GM23338 (cell line): Measurements from ENCODE around the gene RCL1. TPM values are rescaled to one million over a fixed set of nuclear protein-coding genes. Genes with fewer than 3 reads are reported as not detected.

Experiments
- ATAC-seq: fragments of 200-7000 bp; cut with Tn5 transposase; 3 replicates; pipeline ENCODE4 v1.9.1; 2020
- DNase-seq: peaks from one replicate; pipeline ENCODE4 v3.0.0-alpha.2; 2015; ENCODE audit warnings: low spot score
- H2AFZ ChIP-seq: fragments of 200-600 bp; sonication (generic); 2 replicates; pipeline ENCODE4 v1.8.0; 2016; ENCODE audit warnings: antibody characterized with exemption, mild to moderate bottlenecking, moderate library complexity
- H3F3A ChIP-seq: fragments of 200-600 bp; sonication (generic); replicated peaks from 2 replicates; pipeline ENCODE4 v1.8.0; 2017; ENCODE audit warnings: antibody characterized with exemption, mixed run types, low read depth
- H3K27ac ChIP-seq: fragments of 200-600 bp; sonication (generic); 2 replicates; pipeline ENCODE4 v1.6.1; 2016; ENCODE audit warnings: low read depth
- H3K27me3 ChIP-seq: fragments of 200-600 bp; sonication (generic); 2 replicates; pipeline ENCODE4 v1.8.0; 2016; ENCODE audit warnings: mild to moderate bottlenecking, mixed run types, moderate library complexity; ENCODE audit not compliant: insufficient read depth
- H3K36me3 ChIP-seq: fragments of 200-600 bp; sonication (generic); 2 replicates; pipeline ENCODE4 v1.8.0; 2016; ENCODE audit warnings: mild to moderate bottlenecking; ENCODE audit not compliant: insufficient read depth
- H3K4me1 ChIP-seq: fragments of 200-600 bp; sonication (generic); 2 replicates; pipeline ENCODE4 v1.8.0; 2016; ENCODE audit warnings: mild to moderate bottlenecking, moderate library complexity; ENCODE audit not compliant: insufficient read depth
- H3K4me2 ChIP-seq: fragments of 200-600 bp; sonication (generic); 2 replicates; pipeline ENCODE4 v1.7.1; 2017; ENCODE audit warnings: mixed run types
- H3K4me3 ChIP-seq: fragments of 200-600 bp; sonication (generic); 2 replicates; pipeline ENCODE4 v1.6.1; 2016; ENCODE audit warnings: mixed run types
- H3K79me2 ChIP-seq: fragments of 200-600 bp; sonication (generic); replicated peaks from 2 replicates; pipeline ENCODE4 v1.8.0; 2017; ENCODE audit warnings: mild to moderate bottlenecking; ENCODE audit not compliant: insufficient read depth
- H3K9me2 ChIP-seq: fragments of 200-600 bp; sonication (generic); 2 replicates; pipeline ENCODE4 v1.8.0; 2017; ENCODE audit not compliant: insufficient read depth
- H4K20me1 ChIP-seq: fragments of 200-600 bp; sonication (generic); replicated peaks from 2 replicates; pipeline ENCODE4 v1.8.0; 2017; ENCODE audit warnings: mild to moderate bottlenecking; ENCODE audit not compliant: insufficient read depth
- H3K27ac Mint-ChIP-seq: 2 replicates; pipeline ENCODE4 v1.8.0; 2020; ENCODE audit warnings: inconsistent platforms, mild to moderate bottlenecking, moderate library complexity, mixed read lengths
- H3K27me3 Mint-ChIP-seq: 3 replicates; pipeline ENCODE4 v1.8.0; 2022; ENCODE audit warnings: low read depth, mild to moderate bottlenecking, moderate library complexity, mixed read lengths, inconsistent platforms; ENCODE audit not compliant: insufficient read depth, poor library complexity
- H3K36me3 Mint-ChIP-seq: 3 replicates; pipeline ENCODE4 v1.8.0; 2021; ENCODE audit warnings: low read depth, mild to moderate bottlenecking, inconsistent platforms, moderate library complexity, mixed read lengths
- H3K4me1 Mint-ChIP-seq: 3 replicates; pipeline ENCODE4 v1.8.0; 2020; ENCODE audit warnings: mild to moderate bottlenecking, inconsistent platforms, mixed read lengths
- H3K4me3 Mint-ChIP-seq: 3 replicates; pipeline ENCODE4 v1.8.0; 2021; ENCODE audit warnings: moderate library complexity, mild to moderate bottlenecking, inconsistent platforms, mixed read lengths
- H3K9me3 Mint-ChIP-seq: 3 replicates; pipeline ENCODE4 v1.8.0; 2020; ENCODE audit warnings: moderate library complexity, mild to moderate bottlenecking, inconsistent platforms, mixed read lengths
- EZH2 ChIP-seq: fragments of 200-600 bp; sonication (generic); IDR thresholded peaks from one replicate; pipeline ENCODE4 v1.8.0; 2017; ENCODE audit warnings: antibody characterized with exemption, mild to moderate bottlenecking, low read depth; ENCODE audit not compliant: unreplicated experiment
- EZH2phosphoT487 ChIP-seq: fragments of 200-600 bp; sonication (generic); IDR thresholded peaks from one replicate; pipeline ENCODE4 v1.8.1; 2018; ENCODE audit warnings: antibody characterized with exemption; ENCODE audit not compliant: unreplicated experiment
- NANOG ChIP-seq: IDR thresholded peaks from 2 replicates; pipeline ENCODE4 v1.6.1; 2016; ENCODE audit warnings: antibody characterized with exemption, borderline replicate concordance
- POLR2AphosphoS5 ChIP-seq: IDR thresholded peaks from 2 replicates; pipeline ENCODE4 v1.6.1; 2016; ENCODE audit warnings: antibody characterized with exemption, low read depth
- STAT1 ChIP-seq: IDR thresholded peaks from one replicate; pipeline ENCODE4 v1.6.1; 2016; ENCODE audit warnings: antibody characterized with exemption; ENCODE audit not compliant: unreplicated experiment
- polyA plus RNA-seq: library from polyadenylated mRNA; unstranded; fragments of >200 nt; fragmentation: Nextera tagmentation; extraction: Ambion mirVana; gene quantifications from 2 replicates; pipeline ENCODE4 v1.2.1, GENCODE V29; 2016
- total RNA-seq: library from RNA; depleted of rRNA; stranded (reverse); fragments of >200 nt; shearing (Covaris generic); gene quantifications from 2 replicates; pipeline ENCODE4 v1.2.3, GENCODE V29; 2014
- TF ChIP-seq, protein P1 (sequence below): fragments of 250-450 bp; sonication (Bioruptor Pico); IDR thresholded peaks from 2 replicates; pipeline ENCODE4 v1.5.0; 2020; ENCODE audit warnings: mild to moderate bottlenecking, moderate library complexity

The RCL1 gene
- total and polyA plus RNA-seq, 2 experiments from 2014 or later, result 19.3 to 41.2 TPM

DNA sequence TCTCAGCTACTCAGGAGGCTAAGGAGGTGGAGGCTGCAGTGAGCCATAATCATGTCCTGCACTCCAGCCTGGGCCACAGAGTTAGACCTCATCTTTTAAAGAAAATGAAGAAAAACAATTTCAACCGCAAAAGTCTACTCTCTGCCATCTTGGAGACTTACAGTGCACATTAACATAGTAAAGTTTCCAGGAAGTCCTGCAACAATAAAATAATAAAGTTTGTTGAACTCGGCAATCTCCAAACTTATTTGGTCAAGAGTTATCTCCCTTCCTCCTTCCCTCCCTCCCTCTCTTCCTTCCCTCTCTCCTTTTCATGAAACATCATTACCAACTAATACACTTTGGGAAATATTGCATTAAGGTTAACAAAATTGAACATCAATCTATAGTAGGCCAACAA, 98.2 kb downstream of the RCL1 start (continued):
- TF ChIP-seq, protein P1, sequence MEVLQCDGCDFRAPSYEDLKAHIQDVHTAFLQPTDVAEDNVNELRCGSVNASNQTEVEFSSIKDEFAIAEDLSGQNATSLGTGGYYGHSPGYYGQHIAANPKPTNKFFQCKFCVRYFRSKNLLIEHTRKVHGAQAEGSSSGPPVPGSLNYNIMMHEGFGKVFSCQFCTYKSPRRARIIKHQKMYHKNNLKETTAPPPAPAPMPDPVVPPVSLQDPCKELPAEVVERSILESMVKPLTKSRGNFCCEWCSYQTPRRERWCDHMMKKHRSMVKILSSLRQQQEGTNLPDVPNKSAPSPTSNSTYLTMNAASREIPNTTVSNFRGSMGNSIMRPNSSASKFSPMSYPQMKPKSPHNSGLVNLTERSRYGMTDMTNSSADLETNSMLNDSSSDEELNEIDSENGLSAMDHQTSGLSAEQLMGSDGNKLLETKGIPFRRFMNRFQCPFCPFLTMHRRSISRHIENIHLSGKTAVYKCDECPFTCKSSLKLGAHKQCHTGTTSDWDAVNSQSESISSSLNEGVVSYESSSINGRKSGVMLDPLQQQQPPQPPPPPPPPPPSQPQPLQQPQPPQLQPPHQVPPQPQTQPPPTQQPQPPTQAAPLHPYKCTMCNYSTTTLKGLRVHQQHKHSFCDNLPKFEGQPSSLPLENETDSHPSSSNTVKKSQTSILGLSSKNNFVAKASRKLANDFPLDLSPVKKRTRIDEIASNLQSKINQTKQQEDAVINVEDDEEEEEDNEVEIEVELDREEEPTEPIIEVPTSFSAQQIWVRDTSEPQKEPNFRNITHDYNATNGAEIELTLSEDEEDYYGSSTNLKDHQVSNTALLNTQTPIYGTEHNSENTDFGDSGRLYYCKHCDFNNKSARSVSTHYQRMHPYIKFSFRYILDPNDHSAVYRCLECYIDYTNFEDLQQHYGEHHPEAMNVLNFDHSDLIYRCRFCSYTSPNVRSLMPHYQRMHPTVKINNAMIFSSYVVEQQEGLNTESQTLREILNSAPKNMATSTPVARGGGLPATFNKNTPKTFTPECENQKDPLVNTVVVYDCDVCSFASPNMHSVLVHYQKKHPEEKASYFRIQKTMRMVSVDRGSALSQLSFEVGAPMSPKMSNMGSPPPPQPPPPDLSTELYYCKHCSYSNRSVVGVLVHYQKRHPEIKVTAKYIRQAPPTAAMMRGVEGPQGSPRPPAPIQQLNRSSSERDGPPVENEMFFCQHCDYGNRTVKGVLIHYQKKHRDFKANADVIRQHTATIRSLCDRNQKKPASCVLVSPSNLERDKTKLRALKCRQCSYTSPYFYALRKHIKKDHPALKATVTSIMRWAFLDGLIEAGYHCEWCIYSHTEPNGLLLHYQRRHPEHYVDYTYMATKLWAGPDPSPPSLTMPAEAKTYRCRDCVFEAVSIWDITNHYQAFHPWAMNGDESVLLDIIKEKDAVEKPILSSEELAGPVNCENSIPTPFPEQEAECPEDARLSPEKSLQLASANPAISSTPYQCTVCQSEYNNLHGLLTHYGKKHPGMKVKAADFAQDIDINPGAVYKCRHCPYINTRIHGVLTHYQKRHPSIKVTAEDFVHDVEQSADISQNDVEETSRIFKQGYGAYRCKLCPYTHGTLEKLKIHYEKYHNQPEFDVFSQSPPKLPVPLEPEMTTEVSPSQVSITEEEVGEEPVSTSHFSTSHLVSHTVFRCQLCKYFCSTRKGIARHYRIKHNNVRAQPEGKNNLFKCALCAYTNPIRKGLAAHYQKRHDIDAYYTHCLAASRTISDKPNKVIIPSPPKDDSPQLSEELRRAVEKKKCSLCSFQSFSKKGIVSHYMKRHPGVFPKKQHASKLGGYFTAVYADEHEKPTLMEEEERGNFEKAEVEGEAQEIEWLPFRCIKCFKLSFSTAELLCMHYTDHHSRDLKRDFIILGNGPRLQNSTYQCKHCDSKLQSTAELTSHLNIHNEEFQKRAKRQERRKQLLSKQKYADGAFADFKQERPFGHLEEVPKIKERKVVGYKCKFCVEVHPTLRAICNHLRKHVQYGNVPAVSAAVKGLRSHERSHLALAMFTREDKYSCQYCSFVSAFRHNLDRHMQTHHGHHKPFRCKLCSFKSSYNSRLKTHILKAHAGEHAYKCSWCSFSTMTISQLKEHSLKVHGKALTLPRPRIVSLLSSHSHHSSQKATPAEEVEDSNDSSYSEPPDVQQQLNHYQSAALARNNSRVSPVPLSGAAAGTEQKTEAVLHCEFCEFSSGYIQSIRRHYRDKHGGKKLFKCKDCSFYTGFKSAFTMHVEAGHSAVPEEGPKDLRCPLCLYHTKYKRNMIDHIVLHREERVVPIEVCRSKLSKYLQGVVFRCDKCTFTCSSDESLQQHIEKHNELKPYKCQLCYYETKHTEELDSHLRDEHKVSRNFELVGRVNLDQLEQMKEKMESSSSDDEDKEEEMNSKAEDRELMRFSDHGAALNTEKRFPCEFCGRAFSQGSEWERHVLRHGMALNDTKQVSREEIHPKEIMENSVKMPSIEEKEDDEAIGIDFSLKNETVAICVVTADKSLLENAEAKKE (CRISPR knock-in tag), result no peak
- no peak for TF ChIP-seq EZH2phosphoT487

DNA sequence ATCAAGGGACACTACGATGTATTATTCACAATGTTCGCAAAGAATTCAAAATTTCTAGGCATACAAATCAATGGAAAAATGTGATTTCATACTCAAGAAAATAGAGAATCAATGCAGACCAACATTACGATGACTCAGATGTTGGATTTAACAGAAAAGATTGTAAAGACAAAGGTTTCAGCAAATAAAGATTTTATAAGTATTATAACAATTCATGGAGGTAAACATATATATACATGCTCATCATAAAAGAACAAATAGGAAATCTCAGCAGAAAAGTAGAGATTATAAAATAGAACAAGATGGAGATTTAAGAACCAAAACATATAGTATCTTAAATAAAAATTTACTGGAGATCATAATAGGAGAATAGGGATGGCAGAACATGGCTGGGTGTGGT, 98.9 kb downstream of the RCL1 start:
- no peak for ATAC-seq

DNA sequence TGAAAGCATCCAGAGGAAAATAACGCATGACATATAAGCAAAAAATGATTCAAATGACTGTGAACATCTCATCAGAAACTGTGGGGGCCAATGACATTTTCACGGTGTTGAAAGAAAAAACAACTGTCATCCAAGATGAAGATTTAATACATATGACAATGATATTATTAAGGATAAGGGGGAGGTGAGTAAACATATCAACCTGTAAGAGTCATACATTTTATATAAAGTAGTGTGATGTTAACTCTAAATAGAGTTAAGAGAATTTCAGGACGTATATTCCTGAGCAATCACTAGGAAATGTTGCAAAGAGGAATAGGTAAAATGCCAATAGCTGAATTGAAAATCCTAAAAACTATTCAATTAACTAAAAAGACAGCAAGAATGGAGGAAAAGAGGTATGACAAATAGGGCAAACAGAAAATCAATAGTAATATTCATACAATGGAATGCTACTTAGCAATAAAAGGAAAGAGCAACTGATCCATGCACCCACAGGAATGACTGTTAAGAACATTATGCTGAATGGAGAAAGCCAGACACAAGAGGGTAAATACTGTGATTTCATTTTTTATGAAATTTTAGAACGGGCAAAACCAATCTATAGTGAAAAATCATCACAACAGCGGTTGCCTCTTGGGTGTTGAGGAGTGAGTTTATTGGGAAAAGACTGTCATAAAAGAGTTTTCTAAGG, 99.9 kb downstream of the RCL1 start:
- peaks cover 3% of the 10 kb centered on the region; the same call in 1 of the 2 replicates for H3K9me2 ChIP-seq
- Mint-ChIP-seq H3K4me1 (no peaks in the 10 kb centered on the region), H3K27me3 (no peaks in the 10 kb centered on the region), H3K9me3 (no peaks in the 10 kb centered on the region; the same call in 2 of the 3 replicates), H3K4me3 (no peak overlapping the region), H3K36me3 (no peaks in the 10 kb centered on the region), H3K27ac (no peak overlapping the region)
- H3F3A ChIP-seq, result no peaks in the 10 kb centered on the region
- no peaks in the 10 kb centered on the region for H4K20me1 ChIP-seq
- no peak overlapping the region for H3K4me3 ChIP-seq
- H3K27ac ChIP-seq, result no peak overlapping the region
- no peak overlapping the region for H2AFZ ChIP-seq
- no peaks in the 10 kb centered on the region for H3K4me1 ChIP-seq
- H3K79me2 ChIP-seq, result no peaks in the 10 kb centered on the region
- TF ChIP-seq POLR2AphosphoS5 (no peak), NANOG (no peak), EZH2 (no peak), STAT1 (no peak)
- ATAC-seq, result no peak
- H3K4me2 ChIP-seq, result no peak overlapping the region
- no peak for DNase-seq
- no peaks in the 10 kb centered on the region for H3K27me3 ChIP-seq
- H3K36me3 ChIP-seq, result no peaks in the 10 kb centered on the region

More for the DNA sequence above, 98.9 kb downstream of the RCL1 start:
- no peaks in the 10 kb centered on the region for H3K27me3 ChIP-seq
- H3K4me1 ChIP-seq, result peaks cover 4% of the 10 kb centered on the region
- Mint-ChIP-seq H3K4me3 (no peak overlapping the region), H3K27ac (no peak overlapping the region), H3K4me1 (no peaks in the 10 kb centered on the region), H3K36me3 (no peaks in the 10 kb centered on the region), H3K27me3 (no peaks in the 10 kb centered on the region), H3K9me3 (no peaks in the 10 kb centered on the region; the same call in 2 of the 3 replicates)
- H3K27ac ChIP-seq, result no peak overlapping the region
- DNase-seq, result no peak
- H3K9me2 ChIP-seq, result peaks cover 4% of the 10 kb centered on the region; the same call in 1 of the 2 replicates
- H3K79me2 ChIP-seq, result no peaks in the 10 kb centered on the region
- no peaks in the 10 kb centered on the region for H3F3A ChIP-seq
- TF ChIP-seq EZH2phosphoT487, result no peak
- no peak for TF ChIP-seq NANOG
- no peak overlapping the region for H3K4me2 ChIP-seq
- H3K36me3 ChIP-seq, result no peaks in the 10 kb centered on the region
- H3K4me3 ChIP-seq, result no peak overlapping the region
- no peaks in the 10 kb centered on the region for H4K20me1 ChIP-seq
- no peak overlapping the region for H2AFZ ChIP-seq
